Mesothelial cell of epicardium (in vitro differentiated cells): ENCODE data around the gene SLC35D2. TPM values are rescaled to one million over a fixed set of nuclear protein-coding genes. Genes with fewer than 3 reads are reported as not detected.

Experiments used
- DNase-seq, 2 experiments: peaks; one replicate each; pipeline ENCODE4 v3.0.0; 2021; ENCODE audit warnings: low spot score in 2 of 2; ENCODE audit not compliant: unreplicated experiment in 2 of 2
- H3K27ac Mint-ChIP-seq: 2 replicates; pipeline ENCODE4 v1.8.0; 2021; ENCODE audit warnings: mixed read lengths
- H3K27me3 Mint-ChIP-seq: 2 replicates; pipeline ENCODE4 v1.8.0; 2021; ENCODE audit warnings: low read depth, mixed read lengths
- H3K36me3 Mint-ChIP-seq: 2 replicates; pipeline ENCODE4 v1.8.0; 2021; ENCODE audit warnings: mixed read lengths
- H3K4me1 Mint-ChIP-seq: 2 replicates; pipeline ENCODE4 v1.8.0; 2021; ENCODE audit warnings: mixed read lengths
- H3K4me3 Mint-ChIP-seq: 2 replicates; pipeline ENCODE4 v1.8.0; 2021; ENCODE audit warnings: mild to moderate bottlenecking, moderate library complexity, mixed read lengths
- H3K9me3 Mint-ChIP-seq: 2 replicates; pipeline ENCODE4 v1.8.0; 2021; ENCODE audit warnings: mixed read lengths
- total RNA-seq: library from RNA; stranded (reverse); gene quantifications from 3 replicates; pipeline ENCODE4 v1.2.1, GENCODE V29; 2021
- TF ChIP-seq, protein P1 (sequence below): fragments of 200-600 bp; sonication (generic); IDR thresholded peaks from one replicate; pipeline ENCODE4 v1.5.0; 2021; ENCODE audit warnings: antibody characterized with exemption; ENCODE audit not compliant: unreplicated experiment

The SLC35D2 gene
- total RNA-seq, 1 donor from 2014 or later = 22.2 TPM

- Mint-ChIP-seq H3K4me3 (no peak overlapping the region), H3K9me3 (no peaks in the 10 kb centered on the region), H3K27ac (no peak overlapping the region), H3K27me3 (no peaks in the 10 kb centered on the region), H3K36me3 (no peaks in the 10 kb centered on the region), H3K4me1 (peaks cover 11% of the 10 kb centered on the region)
- DNase-seq = no peak
- TF ChIP-seq, protein P1, sequence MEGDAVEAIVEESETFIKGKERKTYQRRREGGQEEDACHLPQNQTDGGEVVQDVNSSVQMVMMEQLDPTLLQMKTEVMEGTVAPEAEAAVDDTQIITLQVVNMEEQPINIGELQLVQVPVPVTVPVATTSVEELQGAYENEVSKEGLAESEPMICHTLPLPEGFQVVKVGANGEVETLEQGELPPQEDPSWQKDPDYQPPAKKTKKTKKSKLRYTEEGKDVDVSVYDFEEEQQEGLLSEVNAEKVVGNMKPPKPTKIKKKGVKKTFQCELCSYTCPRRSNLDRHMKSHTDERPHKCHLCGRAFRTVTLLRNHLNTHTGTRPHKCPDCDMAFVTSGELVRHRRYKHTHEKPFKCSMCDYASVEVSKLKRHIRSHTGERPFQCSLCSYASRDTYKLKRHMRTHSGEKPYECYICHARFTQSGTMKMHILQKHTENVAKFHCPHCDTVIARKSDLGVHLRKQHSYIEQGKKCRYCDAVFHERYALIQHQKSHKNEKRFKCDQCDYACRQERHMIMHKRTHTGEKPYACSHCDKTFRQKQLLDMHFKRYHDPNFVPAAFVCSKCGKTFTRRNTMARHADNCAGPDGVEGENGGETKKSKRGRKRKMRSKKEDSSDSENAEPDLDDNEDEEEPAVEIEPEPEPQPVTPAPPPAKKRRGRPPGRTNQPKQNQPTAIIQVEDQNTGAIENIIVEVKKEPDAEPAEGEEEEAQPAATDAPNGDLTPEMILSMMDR = no peak
Measured at GRCh38 chr9:96386157-96386556, 2.6 kb upstream of the SLC35D2 start.

GRCh38 chr9:96382839-96383164 is 709 bp downstream of the SLC35D2 start:
- Mint-ChIP-seq H3K9me3 (no peaks in the 10 kb centered on the region), H3K27me3 (no peaks in the 10 kb centered on the region), H3K4me3 (peak overlapping the region; percentile 78), H3K4me1 (peaks cover 10% of the 10 kb centered on the region), H3K27ac (peak overlapping the region; percentile 79), H3K36me3 (peaks cover 6% of the 10 kb centered on the region)
- TF ChIP-seq, protein P1 = no peak
- no peak for DNase-seq

DNA sequence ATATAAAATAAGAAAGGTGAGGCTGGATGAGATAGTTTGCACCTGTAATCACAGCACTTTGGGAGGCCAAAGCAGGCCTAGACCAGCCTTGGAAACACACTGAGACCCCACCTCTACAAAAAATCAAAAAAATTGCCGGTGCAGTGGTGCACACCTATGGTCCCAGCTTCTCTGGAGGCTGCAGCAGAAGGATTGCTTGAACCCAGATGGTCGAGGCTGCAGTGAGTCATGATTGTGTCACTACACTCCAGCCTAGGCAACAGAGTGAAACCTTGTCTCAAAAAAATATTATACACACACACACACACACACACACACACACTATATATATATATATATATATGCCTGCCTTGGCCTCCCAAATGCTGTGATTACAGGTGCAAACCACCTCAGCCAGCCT is 1.3 kb downstream of the SLC35D2 start:
- TF ChIP-seq, protein P1 = no peak
- Mint-ChIP-seq H3K4me3 (no peak overlapping the region), H3K27ac (no peak overlapping the region), H3K9me3 (no peaks in the 10 kb centered on the region), H3K36me3 (peaks cover 6% of the 10 kb centered on the region), H3K27me3 (no peaks in the 10 kb centered on the region), H3K4me1 (peaks cover 16% of the 10 kb centered on the region)
- no peak for DNase-seq

DNA sequence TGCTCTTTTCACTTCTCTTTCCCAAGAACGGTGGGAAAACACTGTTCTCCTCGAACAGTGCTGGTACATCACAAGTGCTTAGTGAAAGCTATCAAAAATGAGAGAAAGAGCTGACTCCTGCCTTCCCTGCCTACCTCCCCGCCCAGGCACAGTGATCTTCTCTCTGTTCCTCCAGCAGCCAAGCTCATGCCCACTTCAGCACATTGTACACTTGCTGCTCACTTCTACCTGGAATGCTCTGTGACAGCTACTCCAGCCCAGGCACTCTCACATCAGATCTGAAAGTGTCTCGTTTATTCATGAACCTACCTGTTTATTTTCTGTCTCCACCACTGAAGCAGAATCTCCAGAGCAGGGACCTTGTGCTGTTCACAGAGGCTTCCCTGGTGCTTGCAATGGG is 1.8 kb downstream of the SLC35D2 start:
- TF ChIP-seq, protein P1 = no peak
- H3K27me3 Mint-ChIP-seq = no peaks in the 10 kb centered on the region
- peaks cover 21% of the 10 kb centered on the region for H3K4me1 Mint-ChIP-seq
- no peak overlapping the region for H3K27ac Mint-ChIP-seq
- peaks cover 6% of the 10 kb centered on the region for H3K36me3 Mint-ChIP-seq
- no peak overlapping the region for H3K4me3 Mint-ChIP-seq
- H3K9me3 Mint-ChIP-seq = no peaks in the 10 kb centered on the region
- no peak for DNase-seq

DNA sequence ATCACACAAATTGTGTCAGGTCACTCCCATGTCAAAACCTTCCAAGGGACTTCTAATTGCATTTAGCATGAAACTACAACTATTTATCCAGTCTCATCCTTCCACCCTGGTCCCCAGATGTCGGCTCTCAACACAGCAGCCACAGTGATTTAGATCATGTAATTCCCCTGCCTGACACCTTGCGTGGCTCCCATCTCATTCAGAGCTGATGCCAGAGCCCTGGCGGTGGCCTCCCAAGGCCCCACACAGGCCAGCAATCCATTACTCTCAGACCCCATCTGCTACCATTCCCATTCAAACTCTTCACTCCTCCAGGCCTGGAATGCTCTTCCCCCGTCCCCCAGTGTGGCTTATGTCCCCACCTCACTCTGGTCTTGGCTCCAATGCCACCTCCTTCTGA is 2.4 kb downstream of the SLC35D2 start:
- no peak for DNase-seq
- no peak overlapping the region for H3K4me3 Mint-ChIP-seq
- H3K27ac Mint-ChIP-seq = no peak overlapping the region

More for the DNA sequence above, 2.4 kb downstream of the SLC35D2 start:
- TF ChIP-seq, protein P1 = no peak
- H3K27me3 Mint-ChIP-seq = no peaks in the 10 kb centered on the region
- H3K4me1 Mint-ChIP-seq = peaks cover 21% of the 10 kb centered on the region
- H3K9me3 Mint-ChIP-seq = no peaks in the 10 kb centered on the region
- peaks cover 6% of the 10 kb centered on the region for H3K36me3 Mint-ChIP-seq
